Epithelial cell of prostate (primary cell): ENCODE measurements around the gene STKLD1.
"Not testable (repeated sequence)": the region's sequence is repeated elsewhere in the genome, so short reads cannot be mapped to it uniquely, and the experiment has no call there.

Experiments
- DNase-seq: peaks from one replicate; pipeline ENCODE4 v3.0.0-alpha.2; 2011; ENCODE audit warnings: low read depth, low spot score
- H3K27ac ChIP-seq: fragments of 450-650 bp; 2 replicates; pipeline ENCODE4 v1.5.1; 2017; ENCODE audit warnings: mild to moderate bottlenecking

The STKLD1 gene

GRCh38 chr9:133380734-133381133 is 4.6 kb downstream of the STKLD1 start:
- H3K27ac ChIP-seq: no peak overlapping the region
- DNase-seq: no peak

GRCh38 chr9:133382507-133383141 is 6.5 kb downstream of the STKLD1 start:
- DNase-seq: no peak
- no peak overlapping the region for H3K27ac ChIP-seq

GRCh38 chr9:133383438-133383837 is 7.3 kb downstream of the STKLD1 start:
- H3K27ac ChIP-seq: no peak overlapping the region
- no peak for DNase-seq

DNA sequence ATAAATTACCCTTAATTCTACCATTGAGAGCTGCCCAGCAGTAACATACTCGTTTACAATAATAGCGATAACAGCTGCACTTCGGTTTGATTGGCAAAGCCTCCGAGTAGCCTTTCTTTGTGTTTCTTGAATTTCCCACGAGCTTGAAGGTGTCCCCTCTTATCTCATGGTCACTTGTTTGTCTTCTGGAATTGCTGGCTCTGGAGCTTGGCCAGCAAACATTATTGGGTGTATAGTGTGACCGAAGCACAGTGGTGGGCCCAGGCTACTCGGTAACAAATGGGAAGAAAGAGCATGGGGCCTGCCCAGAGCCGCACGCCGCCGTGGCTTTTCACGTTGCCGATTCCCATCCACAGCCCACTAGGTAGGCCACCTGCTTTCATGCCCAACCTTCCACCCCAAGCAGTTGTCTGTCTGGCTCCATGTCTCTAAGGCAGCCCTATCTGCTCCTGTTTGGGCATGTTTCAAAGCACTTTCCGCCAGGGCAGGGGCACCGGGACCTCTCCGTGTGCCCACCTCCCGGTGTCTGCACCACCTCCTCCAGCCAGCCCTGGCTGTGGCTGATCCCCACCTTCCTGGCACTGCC is 8.7 kb downstream of the STKLD1 start:
- H3K27ac ChIP-seq: no peak overlapping the region
- DNase-seq: no peak

- DNase-seq: no peak
- no peak overlapping the region for H3K27ac ChIP-seq
These were observed 9.3 kb downstream of the STKLD1 start for GRCh38 chr9:133385452-133385851.

DNA sequence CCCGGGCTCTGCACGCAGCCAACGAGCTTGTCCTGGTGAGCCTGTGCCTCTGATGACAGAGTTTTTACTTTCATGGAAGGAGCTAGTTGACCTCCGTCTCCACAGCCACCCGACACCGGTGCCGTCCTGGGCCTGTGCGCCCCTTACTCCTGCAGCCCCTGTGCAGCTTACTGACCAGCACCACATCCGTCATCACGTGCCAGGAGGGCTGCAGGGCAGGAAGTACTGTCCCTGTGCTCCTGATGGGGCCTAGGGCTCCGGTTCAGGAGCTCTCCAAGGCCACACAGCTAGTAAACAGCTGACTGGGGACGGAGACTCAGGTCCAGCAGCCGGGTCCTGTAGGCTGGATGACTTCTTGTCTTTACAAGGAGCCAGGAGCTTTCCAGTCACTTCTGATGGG is 10.2 kb downstream of the STKLD1 start:
- H3K27ac ChIP-seq: no peak overlapping the region
- no peak for DNase-seq

- H3K27ac ChIP-seq: no peak overlapping the region
- peak; percentile 64 for DNase-seq
These were observed 11.5 kb downstream of the STKLD1 start for GRCh38 chr9:133387680-133388079.

GRCh38 chr9:133389025-133389557 is 12.9 kb downstream of the STKLD1 start:
- no peak for DNase-seq
- H3K27ac ChIP-seq: no peak overlapping the region

DNA sequence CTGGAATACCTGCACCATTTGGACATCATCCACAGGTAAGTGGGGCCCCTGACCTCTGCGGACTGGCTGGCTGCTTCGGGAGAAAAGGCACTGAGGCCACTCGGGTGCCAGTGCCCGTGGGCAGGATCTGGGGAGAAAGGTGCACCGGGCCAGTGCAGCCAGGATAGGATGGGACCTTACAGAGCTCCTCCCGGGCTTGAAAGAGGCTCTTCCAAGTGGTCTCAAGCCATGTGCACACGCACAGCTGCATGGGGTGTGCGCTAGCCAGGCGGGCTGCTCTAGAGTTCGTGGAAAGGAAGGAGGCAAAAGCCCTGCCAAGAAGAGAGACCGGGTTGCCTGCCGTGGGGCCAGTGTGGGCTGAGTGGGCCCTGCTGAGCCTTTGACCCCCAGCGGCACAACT is 13.4 kb downstream of the STKLD1 start:
- no peak for DNase-seq
- no peak overlapping the region for H3K27ac ChIP-seq

DNA sequence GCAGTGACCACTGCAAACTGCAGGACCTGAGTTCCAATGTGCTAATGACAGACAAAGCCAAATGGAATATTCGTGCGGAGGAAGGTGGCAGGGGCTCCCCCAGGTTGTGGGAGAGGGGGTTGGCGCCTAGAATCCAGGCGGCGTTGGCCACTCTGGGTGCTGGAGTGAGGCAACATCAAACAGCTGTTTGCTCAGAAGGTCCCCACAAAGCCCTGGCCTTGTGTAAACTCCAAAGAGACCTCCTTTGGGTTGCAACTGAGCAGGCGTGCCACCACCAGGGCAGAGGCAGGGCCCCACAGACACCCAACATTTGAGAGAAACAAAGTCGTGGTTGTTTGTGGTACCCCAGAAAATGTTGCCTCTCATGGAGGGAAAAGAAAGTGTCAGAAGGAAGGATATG is 14.5 kb downstream of the STKLD1 start:
- H3K27ac ChIP-seq: no peak overlapping the region
- DNase-seq: no peak

GRCh38 chr9:133391449-133391848 is 15.3 kb downstream of the STKLD1 start:
- H3K27ac ChIP-seq, DNase-seq: not testable (repeated sequence)

DNA sequence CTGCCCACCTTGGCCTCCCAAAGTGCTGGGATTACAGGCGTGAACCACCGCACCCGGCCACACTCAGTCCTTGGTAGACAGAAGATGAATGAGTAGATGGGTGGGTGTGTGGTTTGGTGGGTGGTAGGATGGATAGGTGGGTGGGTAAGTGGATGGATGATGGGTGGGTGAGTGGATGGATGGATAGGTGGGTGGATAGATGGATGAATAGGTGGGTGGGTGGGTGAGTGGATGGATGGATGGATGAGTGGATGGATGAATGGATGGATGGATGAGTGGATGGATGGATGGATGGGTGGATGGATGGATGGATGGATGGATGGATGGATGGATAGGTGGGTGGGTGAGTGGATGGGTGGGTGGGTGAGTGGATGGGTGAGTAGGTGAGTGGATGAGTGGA is 16.1 kb downstream of the STKLD1 start:
- H3K27ac ChIP-seq, DNase-seq: not testable (repeated sequence)

- H3K27ac ChIP-seq: no peak overlapping the region
- no peak for DNase-seq
These were observed 17.2 kb downstream of the STKLD1 start for GRCh38 chr9:133393399-133393798.

DNA sequence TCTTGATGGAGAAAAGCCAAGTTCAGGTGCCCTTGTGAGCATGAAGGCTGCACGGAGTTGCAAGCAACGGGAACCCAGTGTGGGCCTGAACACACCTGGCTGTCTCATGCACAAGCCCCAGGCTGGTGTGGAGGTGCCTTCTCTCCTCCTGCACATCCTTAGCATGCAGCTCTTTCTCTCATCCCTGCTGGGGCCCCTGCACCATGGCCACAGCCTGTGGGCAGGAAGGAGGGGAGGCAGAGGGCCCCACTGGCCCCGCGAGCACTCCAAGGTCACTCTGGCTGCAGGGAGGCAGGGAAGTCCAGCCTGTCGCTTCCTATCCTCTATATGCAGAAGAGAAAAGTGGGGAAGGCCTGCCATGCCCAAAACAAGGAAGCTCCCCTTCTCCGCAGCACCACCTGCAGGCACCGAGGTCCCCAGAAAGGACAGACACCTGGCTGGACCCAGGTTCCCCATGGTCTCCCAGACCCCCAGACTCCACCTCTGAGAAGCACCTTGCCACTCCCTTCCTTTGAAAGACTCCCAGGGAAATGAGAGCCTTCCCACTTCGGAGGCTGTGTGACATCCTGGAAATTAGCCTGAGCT is 18.6 kb downstream of the STKLD1 start:
- H3K27ac ChIP-seq: no peak overlapping the region
- DNase-seq: no peak

DNA sequence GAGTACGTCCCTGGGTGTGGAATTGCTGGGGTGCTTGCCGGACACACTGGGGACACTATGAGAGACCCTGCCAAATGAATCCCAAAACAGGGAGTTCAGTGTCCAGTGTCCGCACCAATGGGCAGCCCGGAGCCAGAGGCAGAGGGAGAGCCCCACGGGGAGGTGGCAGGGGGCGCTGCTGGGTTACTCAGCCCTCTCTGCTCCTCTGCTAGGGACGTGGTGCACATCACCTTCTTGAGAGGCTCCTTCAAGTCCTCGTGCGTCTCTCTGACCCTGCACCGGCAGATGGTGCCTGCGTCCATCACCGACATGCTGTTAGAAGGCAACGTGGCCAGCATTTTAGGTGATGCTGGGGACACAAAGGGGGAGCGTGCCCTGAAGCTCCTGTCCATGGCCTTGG is 20.8 kb downstream of the STKLD1 start:
- no peak overlapping the region for H3K27ac ChIP-seq
- no peak for DNase-seq

- DNase-seq: no peak
- no peak overlapping the region for H3K27ac ChIP-seq
These were observed 21.2 kb downstream of the STKLD1 start for GRCh38 chr9:133397370-133397769.

DNA sequence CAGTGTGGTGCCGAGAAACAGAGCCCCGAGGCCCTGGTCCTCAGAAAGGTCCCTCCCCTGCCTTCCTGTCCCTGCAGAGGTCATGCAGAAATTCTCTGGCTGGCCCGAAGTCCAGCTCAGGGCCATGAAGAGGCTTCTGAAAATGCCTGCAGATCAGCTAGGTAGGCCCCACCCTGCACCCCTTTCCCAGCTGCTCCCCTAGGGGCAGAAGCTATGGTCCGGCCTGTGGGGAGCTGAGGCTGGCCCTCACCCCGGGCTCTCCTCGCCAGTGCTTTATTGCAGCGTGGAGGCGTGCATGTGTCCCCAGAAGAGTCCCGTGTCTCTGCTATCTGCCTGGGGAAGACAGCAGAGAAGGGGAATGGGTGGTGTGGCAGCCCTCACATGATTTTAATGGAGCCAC is 21.7 kb downstream of the STKLD1 start:
- H3K27ac ChIP-seq: no peak overlapping the region
- DNase-seq: no peak

DNA sequence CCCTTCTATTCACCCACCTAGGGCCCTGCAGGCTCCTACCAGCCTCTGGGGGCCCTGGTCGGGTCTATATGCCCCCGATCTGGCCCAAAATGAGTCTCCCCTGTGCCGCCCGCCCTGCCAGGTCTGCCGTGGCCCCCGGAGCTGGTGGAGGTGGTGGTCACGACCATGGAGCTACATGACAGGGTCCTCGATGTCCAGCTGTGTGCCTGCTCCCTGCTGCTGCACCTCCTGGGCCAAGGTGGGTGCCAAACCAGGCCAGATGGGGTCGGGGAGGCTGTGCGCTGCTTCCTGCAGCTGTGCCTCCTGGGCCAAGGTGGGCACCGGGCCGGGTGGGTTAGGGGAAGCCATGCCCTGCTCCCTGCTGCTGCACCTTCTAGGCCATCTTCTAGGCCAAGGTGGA is 24.1 kb downstream of the STKLD1 start:
- no peak overlapping the region for H3K27ac ChIP-seq

GRCh38 chr9:133401588-133401987 is 25.4 kb downstream of the STKLD1 start:
- no peak overlapping the region for H3K27ac ChIP-seq
- DNase-seq: no peak

More for the DNA sequence above, 24.1 kb downstream of the STKLD1 start:
- no peak for DNase-seq

GRCh38 chr9:133402689-133403088 is 26.5 kb downstream of the STKLD1 start:
- no peak for DNase-seq
- no peak overlapping the region for H3K27ac ChIP-seq

GRCh38 chr9:133403766-133404453 is 27.7 kb downstream of the STKLD1 start:
- no peak overlapping the region for H3K27ac ChIP-seq
- peak; percentile 53 for DNase-seq
